K562 (cell line): ENCODE results near the gene ADD2. TPM values are rescaled to one million over a fixed set of nuclear protein-coding genes. Genes with fewer than 3 reads are reported as not detected.

Experiments
- ATAC-seq: fragments of 200-7000 bp; cut with Tn5 transposase; 3 replicates; pipeline ENCODE4 v1.9.1; 2020; ENCODE audit warnings: moderate library complexity
- BruUV-seq: library from RNA; stranded (reverse); fragments of 400-500 nt; replicated peaks from 2 replicates; lab custom pipeline; 2021; lab: Mats Ljungman, UMichigan
- CTCF ChIA-PET: fragments of 300-600 bp; formaldehyde crosslinking; extraction: SDS; loops from one replicate; lab custom pipeline; 2021; ENCODE audit warnings: low intra/inter-chr PET ratio; lab: Yijun Ruan, JAX
- POLR2A ChIA-PET: fragments of 300-600, 350-650 bp; sonication (Branson Sonifier 250); formaldehyde crosslinking; extraction: SDS; loops from one replicate; lab custom pipeline; 2021; ENCODE audit warnings: antibody characterized with exemption, inconsistent platforms; lab: Yijun Ruan, JAX
- DNase-seq, 4 experiments: peaks; one replicate each; pipeline versions ENCODE4 v3.0.0 to v3.0.0-alpha.2; 2011 to 2018; ENCODE audit warnings: low spot score in 3 of 4, mixed read lengths in 3 of 4; ENCODE audit errors: extremely low read depth in 1 of 4
- FAIRE-seq: peaks from 2 replicates; lab custom pipeline; 2011; peaks lifted over from hg19 to GRCh38; lab: Jason Lieb, UNC
- H2AFZ ChIP-seq: 2 replicates; pipeline ENCODE4 v1.6.0; 2011; ENCODE audit warnings: low read depth, low read length, control low read depth, inconsistent platforms
- H3K27ac ChIP-seq: fragments of 200-600 bp; 3 replicates; pipeline ENCODE4 v1.8.0; 2011; ENCODE audit warnings: low read depth, mild to moderate bottlenecking, control low read depth, inconsistent platforms, low read length, moderate library complexity, mixed read lengths; ENCODE audit errors: extremely low read depth
- H3K27me3 ChIP-seq, 2 experiments: fragments of 300-600 bp in 1 of 2; 2 replicates in 1 of 2; 3 replicates in 1 of 2; pipeline versions ENCODE4 v1.6.0 to v1.8.0; 2011; ENCODE audit warnings: inconsistent platforms in 2 of 2, low read length in 2 of 2, mild to moderate bottlenecking in 1 of 2, mixed read lengths in 1 of 2, moderate library complexity in 1 of 2; ENCODE audit not compliant: control insufficient read depth in 2 of 2, insufficient read depth in 2 of 2
- H3K36me3 ChIP-seq: fragments of 300-600 bp; 3 replicates; pipeline ENCODE4 v1.8.0; 2011; ENCODE audit warnings: mild to moderate bottlenecking, low read length, inconsistent platforms; ENCODE audit not compliant: control insufficient read depth, insufficient read depth
- H3K4me1 ChIP-seq, 2 experiments: fragments of 200-600 bp in 1 of 2; replicated peaks in 1 of 2; 2 replicates in 1 of 2; 3 replicates in 1 of 2; pipeline versions ENCODE4 v1.5.1 to v1.8.0; 2011; ENCODE audit warnings: inconsistent platforms in 2 of 2, low read length in 2 of 2, mild to moderate bottlenecking in 1 of 2, mixed read lengths in 1 of 2, moderate library complexity in 1 of 2; ENCODE audit not compliant: control insufficient read depth in 2 of 2, insufficient read depth in 2 of 2
- H3K4me2 ChIP-seq: 2 replicates; pipeline ENCODE4 v1.6.1; 2011; ENCODE audit warnings: low read length, control low read depth, inconsistent platforms, mixed read lengths; ENCODE audit not compliant: insufficient read depth
- H3K4me3 ChIP-seq: fragments of 200-600 bp; sonication (generic), shearing (Covaris generic); 2 replicates; pipeline ENCODE4 v1.5.1; 2016; ENCODE audit warnings: control low read depth, inconsistent platforms
- H3K79me2 ChIP-seq: fragments of 200-600 bp; 3 replicates; pipeline ENCODE4 v1.8.0; 2011; ENCODE audit warnings: low read length, inconsistent platforms; ENCODE audit not compliant: control insufficient read depth, insufficient read depth
- H3K9ac ChIP-seq, 2 experiments: 2 replicates each; pipeline versions ENCODE4 v1.6.0 to v1.6.1; 2011; ENCODE audit warnings: low read depth in 2 of 2, low read length in 2 of 2, control low read depth in 1 of 2, inconsistent platforms in 1 of 2, mild to moderate bottlenecking in 1 of 2, mixed read lengths in 1 of 2; ENCODE audit not compliant: insufficient read depth in 1 of 2
- H3K9me1 ChIP-seq: one replicate; pipeline ENCODE4 v1.6.0; 2011; ENCODE audit warnings: inconsistent platforms, mild to moderate bottlenecking, low read length, moderate library complexity; ENCODE audit not compliant: control insufficient read depth, insufficient read depth
- H3K9me3 ChIP-seq: replicated peaks from 2 replicates; pipeline ENCODE4 v1.5.1; 2011; ENCODE audit warnings: low read depth, low read length, inconsistent platforms; ENCODE audit not compliant: control insufficient read depth, insufficient read depth
- H4K20me1 ChIP-seq: replicated peaks from 2 replicates; pipeline ENCODE4 v1.6.1; 2011; ENCODE audit warnings: low read length, inconsistent platforms, mixed read lengths; ENCODE audit not compliant: control insufficient read depth, insufficient read depth
- BCOR ChIP-seq: fragments of 450-650 bp; IDR thresholded peaks from 2 replicates; pipeline ENCODE4 v1.6.1; 2016
- CC2D1A ChIP-seq: fragments of 450-650 bp; IDR thresholded peaks from 2 replicates; pipeline ENCODE4 v1.6.1; 2017; ENCODE audit warnings: mild to moderate bottlenecking
- FOSL1 ChIP-seq: fragments of 200-800 bp; sonication (Bioruptor generic); conservative IDR thresholded peaks from 2 replicates; pipeline ENCODE4 v1.6.1; 2016; ENCODE audit warnings: missing genetic modification characterization, missing compliant biosample characterization
- HBP1 ChIP-seq: fragments of 450-650 bp; formaldehyde crosslinking; IDR thresholded peaks from 2 replicates; pipeline ENCODE4 v1.4.0; 2022; ENCODE audit warnings: missing genetic modification characterization
- HDAC2 ChIP-seq: fragments of 450-650 bp; IDR thresholded peaks from 2 replicates; pipeline ENCODE4 v1.6.1; 2016; ENCODE audit warnings: mild to moderate bottlenecking
- HINFP ChIP-seq: fragments of 450-650 bp; conservative IDR thresholded peaks from 2 replicates; pipeline ENCODE4 v1.6.1; 2016; ENCODE audit warnings: missing genetic modification characterization, low read depth, mild to moderate bottlenecking, control low read depth, missing compliant biosample characterization
- KLF6 ChIP-seq: fragments of 250-450 bp; sonication (Bioruptor Pico); IDR thresholded peaks from 2 replicates; pipeline ENCODE4 v1.4.0; 2020; ENCODE audit warnings: mild to moderate bottlenecking, moderate library complexity, borderline replicate concordance
- TFE3 ChIP-seq: fragments of 450-650 bp; formaldehyde crosslinking; IDR thresholded peaks from 2 replicates; pipeline ENCODE4 v1.4.0; 2020; ENCODE audit warnings: mild to moderate bottlenecking, mixed read lengths
- USF2 ChIP-seq: sonication (generic); formaldehyde crosslinking; IDR thresholded peaks from 2 replicates; pipeline ENCODE4 v1.5.0; 2020; ENCODE audit warnings: missing genetic modification reagents
- ZNF121 ChIP-seq: sonication (generic); formaldehyde crosslinking; conservative IDR thresholded peaks from 2 replicates; pipeline ENCODE4 v1.8.0; 2022; ENCODE audit warnings: missing genetic modification reagents
- WGBS: fragments of 100-300 bp; shearing (Covaris generic); methylation state at CpG from one replicate; pipeline ENCODE4 v1.1.6; 2016; ENCODE audit warnings: low coverage, mixed read lengths; ENCODE audit not compliant: insufficient coverage; ENCODE audit errors: missing lambda C conversion rate; 5-methylcytosine and 5-hydroxymethylcytosine counted together
- in situ Hi-C: fragments of 300-500 bp; cut with MboI; formaldehyde crosslinking; loops from 4 replicates; pipeline ENCODE4 v1.15.0; 2018; ENCODE audit warnings: inconsistent platforms, mixed read lengths
- intact Hi-C: fragments of 100-400 bp; cut with micrococcal nuclease; formaldehyde crosslinking; loops from 2 replicates; pipeline ENCODE4 v1.14.2; 2022
- polyA plus RNA-seq, 8 experiments: library from polyadenylated mRNA; depleted of rRNA in 4 of 8; stranded (reverse) in 5 of 8; unstranded in 3 of 8; fragments of >200 nt; fragmentation: Nextera tagmentation in 2 of 8; fragmentation: Illumina TruSeq in 1 of 8; extraction: Ambion mirVana in 2 of 8; extraction: Trizol in 1 of 8; gene quantifications; 2 replicates each; pipeline versions ENCODE4 v1.2.1 to v1.2.3, GENCODE V29; 2011 to 2014; ENCODE audit warnings: inconsistent platforms in 1 of 8, missing spikeins in 1 of 8
- total RNA-seq, 7 experiments: library from RNA; depleted of rRNA in 6 of 7; stranded (reverse); fragments of >200 nt in 6 of 7; fragmentation: Illumina TruSeq in 2 of 7; extraction: Trizol in 2 of 7; gene quantifications; 2 replicates each; pipeline versions ENCODE4 v1.2.1 to v1.2.3, GENCODE V29; 2011 to 2021; ENCODE audit warnings: low replicate concordance in 1 of 7

The ADD2 gene
- total and polyA plus RNA-seq, 9 of the 15 experiments (the other 6 are each of a cell fraction or from before 2014, with no cell fraction given), result 3.5 to 63.0 (median 36.2) TPM

- Histone ChIP-seq H3K9ac (no peak overlapping the region), H3K4me1 (no peaks in the 10 kb centered on the region), H3K79me2 (no peaks in the 10 kb centered on the region), H2AFZ (no peak overlapping the region), H3K36me3 (no peaks in the 10 kb centered on the region), H3K9me3 (no peaks in the 10 kb centered on the region), H3K4me3 (no peak overlapping the region), H3K27ac (no peak overlapping the region), H3K9me1 (no peaks in the 10 kb centered on the region), H3K27me3 (peaks cover 26 to 38% of the 10 kb centered on the region in 2 experiments), H4K20me1 (0 out of 2 replicates have a peak, but pooled peaks cover 3% of the 10 kb centered on the region), H3K4me2 (no peak overlapping the region)
- DNase-seq (no peak), ATAC-seq (no peak), FAIRE-seq (no peak)
- WGBS, result 0% methylated on average over 5 of the region's 5 CpGs
- intact Hi-C loops (no loop called here), in situ Hi-C loops (no loop called here)
- ChIA-PET POLR2A (no interaction called here), CTCF (no interaction called here)
- BruUV-seq, result no TSS peak
- TF ChIP-seq ZNF121 (CRISPR knock-in tag), result no peak
- peak; percentile 64 for TF ChIP-seq TFE3 (CRISPR knock-in tag)
Measured at GRCh38 chr2:70806013-70806412, 38.0 kb upstream of the ADD2 start.

- DNase-seq (no peak), FAIRE-seq (no peak), ATAC-seq (no peak)
- intact Hi-C loops (no loop called here), in situ Hi-C loops (no loop called here)
- H4K20me1 ChIP-seq, result no peaks in the 10 kb centered on the region
- POLR2A ChIA-PET, result no interaction called here
- H3K9me1 ChIP-seq, result no peaks in the 10 kb centered on the region
- H3K27ac ChIP-seq, result no peak overlapping the region
- H3K4me2 ChIP-seq, result no peak overlapping the region
- WGBS, result 0% methylated on average over 7 of the region's 10 CpGs
- H3K27me3 ChIP-seq, result peaks cover 13 to 19% of the 10 kb centered on the region in 2 experiments; a peak in 4 of 5 replicates
- no peaks in the 10 kb centered on the region for H3K36me3 ChIP-seq
- BruUV-seq, result no TSS peak
- no peak overlapping the region for H3K9ac ChIP-seq
- peaks cover 0 to under 1% of the 10 kb centered on the region in 2 experiments; a peak in 1 of 5 replicates for H3K4me1 ChIP-seq
- H3K79me2 ChIP-seq, result no peaks in the 10 kb centered on the region
- no peak overlapping the region for H2AFZ ChIP-seq
- H3K9me3 ChIP-seq, result no peaks in the 10 kb centered on the region
- CTCF ChIA-PET, result no interaction called here
- no peak overlapping the region for H3K4me3 ChIP-seq
- no peak for TF ChIP-seq FOSL1 (tag)
- TF ChIP-seq CC2D1A, result no peak
- TF ChIP-seq HINFP (tag), result no peak
- no peak for TF ChIP-seq USF2
- no peak for TF ChIP-seq BCOR
- no peak for TF ChIP-seq HDAC2
- TF ChIP-seq KLF6, result no peak
- no peak for TF ChIP-seq HBP1 (CRISPR knock-in tag)
Measured at GRCh38 chr2:70801607-70802263, 33.7 kb upstream of the ADD2 start.
